ENCODE data around the gene DCDC2B.

Gene DCDC2B

DNA sequence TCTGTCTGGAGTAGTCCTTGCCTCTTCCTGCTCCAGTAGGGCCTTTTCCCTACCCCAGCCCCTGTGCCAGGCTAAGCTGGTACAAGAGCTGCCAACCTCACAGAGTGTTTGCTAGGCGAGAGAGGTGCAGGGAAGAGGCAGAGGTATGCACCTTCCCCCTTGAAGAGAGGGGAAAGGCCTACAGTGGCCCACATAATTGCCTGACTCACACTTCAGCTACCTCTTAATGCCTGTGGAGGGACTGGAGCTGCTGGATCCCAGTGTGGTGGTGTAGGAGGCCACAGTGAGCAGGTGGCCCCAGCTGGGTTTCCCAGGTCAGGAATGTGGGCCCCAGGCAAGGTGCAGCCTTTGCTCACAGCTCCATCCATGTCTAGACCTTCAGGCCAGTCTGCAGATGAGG is 11.8 kb upstream of the DCDC2B start:
- no peak for DNase-seq (ENCODE audit: low spot score)

DNA sequence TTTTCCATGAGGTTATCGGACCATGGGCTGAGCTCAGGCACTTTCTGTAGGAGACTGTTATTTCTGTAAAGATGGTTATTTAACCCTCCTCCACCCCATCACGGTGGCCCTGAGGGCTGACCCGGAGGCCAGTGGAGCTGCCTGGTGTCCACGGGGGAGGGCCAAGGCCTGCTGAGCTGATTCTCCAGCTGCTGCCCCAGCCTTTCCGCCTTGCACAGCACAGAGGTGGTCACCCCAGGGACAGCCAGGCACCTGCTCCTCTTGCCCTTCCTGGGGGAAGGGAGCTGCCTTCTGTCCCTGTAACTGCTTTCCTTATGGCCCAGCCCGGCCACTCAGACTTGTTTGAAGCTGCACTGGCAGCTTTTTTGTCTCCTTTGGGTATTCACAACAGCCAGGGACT is 11.1 kb upstream of the DCDC2B start:
- DNase-seq (ENCODE audit: low spot score), result no peak

DNA sequence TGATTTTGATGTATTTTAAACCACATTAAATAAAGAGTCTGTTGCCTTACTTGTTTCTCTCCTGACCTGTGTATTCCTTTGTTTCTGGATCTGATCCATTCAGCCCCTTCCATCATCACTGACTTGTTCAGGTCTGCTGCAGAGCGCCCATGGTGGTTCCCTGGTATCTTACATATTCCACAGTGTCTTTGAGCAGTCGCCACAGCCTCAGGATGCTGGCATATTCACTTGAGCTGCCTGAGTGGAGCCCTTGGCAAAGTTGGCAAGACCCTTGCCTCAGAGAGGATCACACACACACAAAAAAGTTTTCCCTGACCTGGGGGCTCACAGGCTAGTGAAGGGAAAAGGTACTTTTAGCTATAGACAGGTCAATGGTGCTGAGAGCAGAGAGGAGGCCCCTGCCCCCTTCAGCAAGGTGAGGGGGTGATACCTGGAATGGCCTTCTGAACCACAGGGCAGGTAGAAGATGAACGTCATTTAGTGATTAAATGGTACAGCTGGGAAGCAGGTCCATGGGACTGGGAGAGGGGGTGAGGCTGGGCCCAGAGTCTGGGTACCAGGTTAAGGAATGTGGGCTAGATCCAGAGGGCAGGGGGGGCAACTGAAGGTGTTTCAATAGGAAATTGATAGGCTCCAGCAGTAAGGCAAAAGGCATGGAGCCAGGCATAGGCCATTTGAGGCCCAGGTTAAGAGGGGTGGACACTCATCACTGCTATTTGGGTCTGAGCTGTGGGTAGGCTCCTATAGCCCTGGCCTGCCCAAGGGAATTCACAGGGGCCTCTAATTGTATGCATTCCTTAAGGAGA is 10.4 kb upstream of the DCDC2B start:
- DNase-seq (ENCODE audit: low spot score), result no peak

DNA sequence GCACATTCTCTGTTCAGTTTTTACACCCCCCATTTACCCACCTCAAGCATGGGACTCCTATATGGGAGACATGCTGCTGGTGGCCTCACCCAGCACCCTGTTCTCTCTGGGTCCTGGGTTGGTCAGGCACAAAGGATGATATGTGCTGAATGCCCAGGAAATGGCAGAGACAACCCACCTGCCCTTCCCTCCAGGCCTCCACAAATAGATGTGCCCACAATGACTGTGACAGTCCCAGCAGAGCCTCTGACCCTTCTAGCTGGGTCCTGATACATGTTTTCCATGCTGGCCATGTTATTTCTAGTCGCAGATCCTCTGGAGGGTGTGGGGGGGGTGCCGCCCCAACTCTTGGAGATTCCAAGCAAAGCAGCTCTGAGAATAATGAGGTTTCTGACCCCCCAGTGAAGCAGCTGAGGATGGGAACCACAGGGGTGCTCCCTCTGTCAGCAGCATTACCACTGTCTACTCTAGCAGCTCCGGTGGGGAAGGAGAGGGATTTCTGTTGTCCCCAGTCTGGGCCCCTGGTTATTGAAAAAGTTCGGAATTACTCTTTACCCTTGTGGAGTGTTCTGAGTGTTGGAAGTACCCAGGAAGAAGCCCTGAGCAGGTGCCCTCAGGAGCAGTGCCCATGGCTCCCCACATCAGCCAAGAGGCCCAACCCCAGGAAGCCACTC is 9.7 kb upstream of the DCDC2B start:
- no peak for DNase-seq (ENCODE audit: low spot score)

DNA sequence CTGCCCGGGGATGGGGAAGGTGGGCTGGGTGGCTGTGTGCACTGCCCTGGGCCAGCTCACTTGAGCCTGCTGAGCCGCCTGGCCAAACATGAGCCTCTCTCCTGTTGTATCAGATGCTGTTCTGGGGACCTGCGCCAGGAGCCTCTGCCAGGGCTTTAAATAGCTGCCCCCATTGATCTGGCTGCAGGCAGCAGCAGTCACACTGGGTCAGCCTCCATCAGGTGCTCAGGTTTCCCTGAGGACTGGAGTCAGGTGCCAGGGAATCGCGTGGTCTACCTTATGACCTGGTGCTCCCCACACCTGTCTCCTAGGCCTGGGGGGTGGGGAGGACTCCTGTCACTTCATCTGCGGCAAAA is 9.2 kb upstream of the DCDC2B start:
- no peak for DNase-seq (ENCODE audit: low spot score)

DNA sequence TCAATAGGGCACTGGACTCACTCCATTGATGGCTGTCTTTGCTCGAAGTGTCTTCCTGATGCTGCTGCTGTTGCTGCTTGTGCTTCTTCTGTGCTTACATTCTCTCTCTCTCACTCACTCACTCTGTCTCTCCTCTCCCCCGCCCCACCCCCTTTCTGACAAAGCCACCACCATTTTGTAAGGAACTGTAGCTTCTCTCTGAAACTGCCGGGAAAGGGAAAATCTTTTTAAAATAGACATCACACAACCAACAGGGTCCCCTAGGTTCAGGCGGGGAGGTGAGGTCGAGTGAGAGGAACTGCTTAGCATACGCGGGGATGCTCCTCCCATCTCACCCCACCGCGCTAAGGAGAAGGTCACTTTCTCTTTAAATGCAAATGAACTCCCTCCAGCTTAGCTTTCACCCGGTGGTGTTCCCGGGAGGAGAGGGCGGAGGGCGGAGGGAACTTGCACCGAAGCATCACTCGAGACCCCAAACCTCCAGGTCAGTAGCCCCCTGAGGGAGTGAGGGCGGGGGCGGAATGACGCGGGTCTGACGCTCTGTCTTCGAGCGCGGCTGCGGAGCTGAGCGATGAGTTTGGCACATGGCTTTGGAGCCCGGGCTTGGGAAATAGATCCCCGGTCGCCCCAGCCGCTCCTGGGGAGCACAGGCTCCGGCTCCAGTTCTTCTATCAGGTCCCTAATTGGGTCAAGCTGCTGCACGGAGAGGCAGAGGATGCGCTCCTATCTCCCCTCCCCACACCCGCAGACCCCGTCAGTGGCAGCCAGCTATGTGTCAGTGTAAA is 8.5 kb upstream of the DCDC2B start, which contains the start of gene CCDC28B:
CCDC28B (plus strand) TSS at position 370 of the 785 bp plus-strand sequence. CDS start 1,341 bp downstream, outside the sequence.
- DNase-seq (ENCODE audit: low spot score), result no peak

DNA sequence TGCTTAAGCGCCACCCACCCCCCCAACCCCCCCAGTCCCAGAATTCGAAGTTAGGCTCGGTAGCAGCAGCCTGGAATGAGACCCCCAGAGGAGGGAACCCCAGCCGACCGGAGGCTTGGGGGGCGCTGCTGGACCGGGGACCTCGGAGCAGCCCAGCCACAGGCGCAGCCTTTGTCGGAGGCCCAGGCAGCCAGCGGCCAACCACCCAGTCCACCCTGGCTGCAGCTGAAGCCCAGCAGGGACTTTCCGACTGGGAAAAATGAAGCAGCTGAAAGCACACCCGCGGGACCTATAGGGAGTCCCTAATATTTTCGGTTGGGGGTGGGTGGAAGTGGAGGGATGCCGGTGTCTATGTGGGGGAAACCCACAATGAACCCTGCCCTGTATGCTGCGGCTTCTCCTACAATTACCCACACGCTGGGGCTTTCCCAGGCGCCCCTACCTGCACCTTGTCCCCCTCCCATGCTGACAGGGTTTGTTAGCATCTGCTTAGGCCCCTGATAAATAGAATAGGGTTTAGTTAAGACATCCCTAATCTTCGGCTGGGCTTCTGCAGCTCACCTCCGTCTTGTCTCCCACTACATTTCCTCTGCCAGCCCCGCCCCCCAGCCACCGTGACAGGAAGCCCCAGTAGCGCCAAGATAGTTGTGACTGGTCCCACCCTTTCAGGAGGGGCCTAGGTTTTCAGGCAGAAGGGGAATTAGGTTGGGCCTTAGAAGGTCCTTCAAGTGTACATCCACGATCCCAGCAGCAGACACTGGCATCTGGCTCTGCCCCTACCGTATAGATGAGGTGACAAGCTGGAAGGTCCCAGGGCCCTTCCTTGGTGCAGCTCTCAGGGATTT is 7.7 kb upstream of the DCDC2B start:
- DNase-seq (ENCODE audit: low spot score), result peak; percentile 35

DNA sequence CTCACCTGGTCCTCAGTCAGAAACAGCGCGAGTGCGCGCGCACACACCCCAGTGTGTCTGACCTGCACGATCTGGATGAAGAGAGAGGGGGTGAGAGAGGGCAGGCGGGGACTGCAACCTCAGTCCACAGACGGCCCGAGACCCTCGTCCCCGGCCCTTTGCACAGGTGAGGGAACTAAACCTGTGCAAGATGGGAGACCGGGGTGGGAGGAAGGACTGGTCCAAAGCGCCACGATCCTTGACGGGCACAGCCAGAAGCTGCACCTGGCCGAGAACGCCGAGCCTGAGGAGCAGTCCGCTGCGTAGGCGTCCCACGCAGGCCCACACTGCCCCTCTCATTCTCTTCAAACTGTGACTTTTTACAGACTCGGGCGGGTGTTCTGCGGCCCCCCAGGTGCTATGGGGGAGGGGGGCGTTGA is 3.9 kb upstream of the DCDC2B start:
- DNase-seq (ENCODE audit: low spot score), result no peak

DNA sequence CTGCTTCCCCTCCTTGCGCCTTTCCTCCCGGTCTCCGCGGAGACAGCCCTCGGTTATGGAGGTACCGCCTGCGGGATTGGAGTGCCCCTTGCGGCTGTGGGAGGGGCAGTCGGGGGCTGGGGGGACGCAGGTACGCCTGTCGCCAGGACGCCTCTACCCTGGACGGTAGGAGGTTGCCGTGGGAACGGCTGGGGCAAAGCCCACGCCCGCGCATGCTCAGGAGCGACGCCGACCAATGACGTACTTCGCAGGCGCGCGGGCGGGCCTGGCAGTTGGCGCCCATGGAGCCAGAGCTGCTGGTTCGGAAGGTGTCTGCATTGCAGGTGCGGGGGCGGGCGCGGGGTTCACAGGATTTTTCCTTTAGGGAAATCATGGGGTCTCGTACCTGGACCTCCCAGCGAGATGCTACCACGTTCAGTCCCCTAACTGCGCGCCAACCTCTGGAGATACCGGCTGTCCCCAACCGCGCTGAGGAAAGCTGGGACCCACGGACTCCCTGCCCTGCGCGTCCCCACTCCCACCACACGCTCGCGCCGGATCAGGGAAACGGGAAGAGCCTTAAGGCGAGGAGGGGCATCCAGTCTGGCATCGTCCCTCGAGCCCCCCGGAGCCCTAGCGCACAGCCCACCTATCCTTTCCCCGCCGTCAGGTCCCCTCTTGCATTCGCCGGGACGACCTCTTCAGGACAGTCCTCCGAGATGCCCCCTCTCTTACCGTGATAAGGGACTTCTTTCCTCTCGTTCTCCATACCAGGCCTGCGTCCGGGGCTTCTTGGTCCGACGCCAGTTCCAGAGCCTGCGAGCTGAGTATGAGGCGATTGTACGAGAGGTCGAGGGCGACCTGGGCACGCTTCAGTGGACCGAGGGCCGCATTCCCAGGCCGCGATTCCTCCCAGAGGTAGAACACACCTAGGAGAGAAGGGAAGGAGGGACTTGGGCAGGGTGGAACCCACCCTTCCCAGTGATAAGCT is 3.2 kb upstream of the DCDC2B start, which contains the start of gene IQCC:
IQCC (plus strand) TSS at position 271 of the 970 bp plus-strand sequence; CDS start at position 282, 11 bp downstream.
- DNase-seq (ENCODE audit: low spot score), result peak; percentile 68

DNA sequence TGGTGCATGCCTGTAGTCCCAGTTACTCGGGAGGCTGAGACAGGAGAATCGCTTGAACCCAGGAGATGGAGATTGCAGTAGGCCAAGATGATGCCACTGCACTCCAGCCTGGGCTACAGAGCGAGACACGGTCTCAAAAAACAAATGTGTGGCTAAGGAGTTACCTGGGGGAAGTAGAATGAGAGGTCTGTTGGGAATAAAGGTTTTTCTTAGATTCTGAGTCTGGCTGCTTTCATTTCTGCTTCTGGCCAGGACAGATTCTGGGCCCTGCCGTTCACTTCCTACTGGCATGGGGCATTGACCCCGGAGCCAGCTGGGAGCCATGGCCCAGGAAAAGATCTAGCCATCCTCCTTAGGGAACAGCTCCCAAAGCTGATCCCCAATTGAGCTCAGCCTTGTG is 420 bp upstream of the DCDC2B start:
- DNase-seq (ENCODE audit: low spot score), result no peak

DNA sequence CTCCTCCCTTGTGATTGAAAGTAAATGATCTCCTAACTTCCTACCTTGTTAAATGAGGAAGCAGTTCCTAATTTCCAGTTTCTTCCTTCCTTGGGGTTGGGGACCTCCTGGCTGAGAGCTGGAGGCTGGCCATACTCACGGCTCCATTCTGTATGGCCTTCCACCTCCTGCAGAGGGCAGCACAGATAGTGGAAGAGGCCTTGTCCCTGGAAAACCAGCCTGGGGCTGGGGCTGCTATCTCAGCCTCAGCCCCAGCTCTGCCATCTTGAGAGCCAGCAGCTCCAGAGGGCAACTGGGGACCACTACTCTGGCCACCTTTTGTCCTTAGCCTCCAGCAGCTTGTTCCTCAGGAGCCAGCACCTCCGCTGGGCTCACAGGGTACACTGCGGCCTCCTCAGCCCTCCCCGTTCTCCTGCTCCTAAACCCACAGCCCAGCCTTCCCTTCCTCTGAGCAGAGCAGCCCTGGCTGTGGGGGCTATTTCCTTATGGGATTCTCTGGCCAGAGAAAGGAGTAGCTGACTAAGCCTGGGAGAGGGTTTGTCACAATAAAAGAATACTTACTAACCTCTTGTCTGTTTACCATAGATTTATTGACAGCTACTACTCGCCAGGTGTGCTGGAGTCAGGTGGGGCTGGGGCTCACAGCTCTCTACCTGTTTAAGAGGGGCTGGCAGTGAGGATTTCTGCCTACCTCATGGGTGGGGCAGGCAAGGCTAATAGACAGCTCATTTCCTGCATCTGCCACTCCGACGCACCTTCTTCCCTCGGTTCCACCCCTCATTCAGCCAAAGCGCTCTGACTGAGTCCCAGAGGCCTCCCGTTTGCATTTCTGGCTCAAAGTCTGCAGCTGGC is 7.0 kb downstream of the DCDC2B start:
- DNase-seq (ENCODE audit: low spot score), result peak; percentile 79

DNA sequence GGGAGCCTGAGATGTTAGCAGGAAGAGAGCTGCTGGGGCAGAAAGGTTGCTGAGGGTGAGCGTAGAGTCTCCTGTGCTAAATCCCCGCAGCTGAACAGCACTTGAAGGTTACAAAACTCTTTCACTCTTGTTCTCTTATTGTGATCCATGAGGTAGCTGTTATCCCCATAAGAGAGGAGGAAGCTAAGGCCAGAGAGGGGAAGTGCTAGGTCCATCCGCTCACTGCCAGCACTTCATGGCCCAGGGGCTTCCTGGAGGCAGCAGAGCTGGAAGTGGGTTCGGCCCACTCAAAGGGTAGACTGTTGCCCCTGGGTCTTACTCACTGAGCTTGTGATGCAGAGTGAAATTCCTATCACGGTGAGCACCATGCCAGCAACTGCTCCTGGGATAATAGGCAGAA is 7.7 kb downstream of the DCDC2B start:
- DNase-seq (ENCODE audit: low spot score), result no peak

DNA sequence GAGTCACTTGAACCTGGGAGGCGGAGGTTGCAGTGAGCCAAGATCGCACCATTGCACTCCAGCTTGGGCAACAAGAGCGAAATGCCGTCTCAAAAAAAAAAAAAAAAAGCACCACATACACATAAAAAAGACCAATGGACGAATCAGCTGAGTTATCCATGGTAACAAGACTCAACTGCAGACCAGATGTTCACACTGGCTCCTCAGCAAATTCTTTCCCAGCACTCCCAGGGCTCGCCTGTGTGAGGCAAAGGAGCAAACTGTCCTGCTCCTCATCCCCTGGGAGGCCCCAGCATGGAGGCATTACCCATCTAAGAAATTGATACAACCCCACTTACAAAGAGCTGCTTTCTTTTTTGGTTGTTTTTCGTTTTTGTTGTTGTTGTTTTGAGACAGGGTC is 10.1 kb downstream of the DCDC2B start:
- DNase-seq (ENCODE audit: low spot score), result no peak

DNA sequence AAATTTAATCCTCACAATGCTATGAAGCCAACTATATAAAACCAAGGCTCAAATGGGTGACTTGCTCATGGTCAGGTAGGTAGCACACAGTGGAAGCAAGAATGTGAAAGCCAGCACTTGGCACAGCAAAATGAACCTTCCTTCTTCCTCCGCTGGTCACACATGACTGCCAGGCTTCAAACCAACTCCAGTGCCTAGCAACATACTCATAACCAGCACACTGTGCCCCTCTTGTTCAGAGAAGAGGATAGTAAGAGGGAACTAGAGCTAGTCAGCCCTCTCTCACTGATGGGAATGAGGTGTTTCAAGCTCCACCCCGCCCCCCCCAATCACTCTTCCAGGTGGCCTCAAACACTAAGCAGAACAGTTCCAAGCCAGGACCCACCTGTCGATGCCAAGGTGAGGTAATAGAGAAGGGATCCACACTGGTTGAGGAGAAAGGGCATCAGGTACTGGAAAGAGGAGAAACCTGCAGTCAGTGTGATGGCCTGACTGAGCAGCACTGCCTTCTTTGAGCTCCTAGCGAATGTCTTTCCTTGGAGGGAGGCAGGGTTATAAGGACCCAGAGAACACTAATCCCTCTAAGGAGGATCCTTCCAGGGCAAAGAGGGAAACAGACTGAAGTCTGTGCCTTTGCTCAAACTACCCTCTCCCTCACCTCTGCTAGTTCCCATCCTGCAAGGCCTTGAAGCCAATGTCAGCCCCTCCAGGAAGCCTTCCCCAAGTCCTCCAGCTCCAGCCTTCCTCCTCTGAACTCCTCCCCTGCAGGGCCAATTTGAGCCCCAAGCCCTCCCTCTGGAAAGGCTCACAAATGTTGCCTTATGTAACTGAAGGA is 12.1 kb downstream of the DCDC2B start:
- DNase-seq (ENCODE audit: low spot score), result no peak

DNA sequence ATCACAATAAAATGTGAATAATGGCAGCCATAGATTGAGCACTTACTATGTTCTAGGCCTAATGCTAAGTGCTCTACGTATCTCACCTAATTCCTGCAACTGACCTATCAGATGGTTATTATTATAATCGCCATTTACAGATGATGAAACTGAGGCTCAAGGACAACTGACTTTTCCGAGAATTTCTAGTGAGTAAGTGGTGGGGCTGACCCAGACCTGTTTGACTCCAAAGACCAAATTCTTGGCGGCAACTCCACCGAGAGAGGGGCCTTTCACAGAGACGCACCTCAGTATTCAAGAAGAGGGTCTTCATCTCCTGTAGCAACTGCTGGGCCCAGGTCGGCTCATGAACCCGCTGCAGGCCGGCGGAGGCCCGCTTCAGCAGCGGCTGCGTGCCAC is 12.7 kb downstream of the DCDC2B start:
- no peak for DNase-seq (ENCODE audit: low spot score)

DNA sequence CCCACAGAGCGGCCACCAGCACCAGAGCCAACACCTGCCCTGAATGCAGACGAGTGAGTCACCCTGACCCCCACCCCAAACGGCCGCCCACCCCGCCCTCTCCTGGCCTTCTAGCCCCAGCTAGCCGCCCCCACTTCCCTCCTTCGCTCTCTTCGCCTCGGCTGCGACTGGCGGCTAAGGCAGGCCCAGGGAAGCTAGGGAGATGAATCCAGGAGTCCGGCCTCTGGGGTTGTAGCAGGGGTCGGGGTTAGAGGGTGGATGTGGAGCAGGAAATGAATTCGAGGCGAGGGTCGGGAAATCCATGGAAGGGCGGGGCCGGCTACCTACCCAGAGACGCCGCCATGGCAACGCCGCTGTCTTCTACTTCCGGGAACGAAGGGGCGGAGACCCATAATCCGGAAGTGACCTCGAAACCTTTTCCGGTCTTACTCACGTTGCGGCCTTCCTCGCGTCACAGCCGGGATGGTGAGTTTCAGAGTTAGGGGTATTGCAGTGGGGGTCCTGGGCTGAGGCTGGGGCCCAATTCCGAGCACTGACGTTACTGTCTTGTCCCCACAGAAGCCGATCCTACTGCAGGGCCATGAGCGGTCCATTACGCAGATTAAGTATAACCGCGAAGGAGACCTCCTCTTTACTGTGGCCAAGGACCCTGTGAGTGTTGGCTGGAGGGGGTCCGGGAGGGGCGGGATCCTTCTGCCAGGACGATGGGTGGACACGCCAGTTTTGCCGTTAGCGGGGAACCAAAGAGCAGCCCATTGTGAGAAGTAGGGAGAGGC is 13.3 kb downstream of the DCDC2B start, which contains the start of the genes EIF3I and TMEM234:
EIF3I (plus strand) TSS at position 428 of the 776 bp plus-strand sequence; CDS start at position 463, 35 bp downstream.
TMEM234 (minus strand) TSS at position 374 of the 776 bp plus-strand sequence; CDS start at position 343, 31 bp downstream.
- peak; percentile 89 for DNase-seq (ENCODE audit: low spot score)

DNA sequence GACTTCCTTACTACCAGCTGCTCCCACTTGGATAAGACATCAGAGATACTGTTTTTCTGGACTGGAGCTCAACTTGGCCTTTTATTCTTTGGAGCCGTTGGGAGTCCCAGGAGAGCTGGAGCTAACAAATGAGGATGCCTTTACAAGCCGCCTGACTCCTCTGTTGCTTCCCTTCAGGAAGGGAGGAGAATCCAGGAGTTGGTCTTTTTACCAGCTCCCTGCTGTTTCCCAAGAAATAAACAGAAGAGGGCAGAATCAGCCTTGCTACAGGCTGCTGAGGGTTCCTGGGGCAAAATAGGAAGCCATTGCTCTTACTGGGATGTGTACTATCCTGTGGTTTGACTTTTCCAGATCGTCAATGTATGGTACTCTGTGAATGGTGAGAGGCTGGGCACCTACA is 14.8 kb downstream of the DCDC2B start:
- DNase-seq (ENCODE audit: low spot score), result no peak

DNA sequence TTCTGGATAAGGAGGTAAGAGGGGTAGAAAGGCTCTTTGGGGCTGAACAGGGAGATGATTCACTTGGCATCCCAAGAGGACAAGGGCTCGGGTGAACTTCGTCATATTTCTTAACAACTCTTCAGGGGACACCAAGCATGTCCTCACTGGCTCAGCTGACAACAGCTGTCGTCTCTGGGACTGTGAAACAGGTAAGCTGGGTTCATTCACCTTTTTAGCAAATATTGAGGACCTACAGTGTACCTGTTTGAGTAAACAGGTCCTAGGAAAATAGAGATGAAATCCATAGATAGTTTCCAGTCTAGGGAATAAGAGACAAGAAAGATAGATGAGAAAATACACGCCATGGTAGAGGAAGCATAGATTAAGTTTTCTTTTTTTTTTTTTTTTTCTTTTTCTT is 15.4 kb downstream of the DCDC2B start:
- no peak for DNase-seq (ENCODE audit: low spot score)
